H1 (cell line): ENCODE data around the gene IGF2BP3. TPM values are rescaled to one million over a fixed set of nuclear protein-coding genes. Genes with fewer than 3 reads are reported as not detected.

Source experiments
- ASH2L ChIP-seq: fragments of 200-600, 300-600 bp; sonication (generic); IDR thresholded peaks from one replicate; pipeline ENCODE4 v1.7.1; 2017; ENCODE audit warnings: low read length
- POLR2AphosphoS5 ChIP-seq: IDR thresholded peaks from 2 replicates; pipeline ENCODE4 v1.6.1; 2011; ENCODE audit warnings: low read depth, low read length
- RXRA ChIP-seq: IDR thresholded peaks from 2 replicates; pipeline ENCODE4 v1.6.1; 2011; ENCODE audit warnings: low read depth, mild to moderate bottlenecking, low read length, moderate library complexity; ENCODE audit not compliant: insufficient read depth
- SP4 ChIP-seq: IDR thresholded peaks from 2 replicates; pipeline ENCODE4 v1.6.1; 2012; ENCODE audit warnings: low read length, inconsistent platforms
- SRF ChIP-seq: IDR thresholded peaks from 2 replicates; pipeline ENCODE4 v1.6.1; 2011; ENCODE audit warnings: mild to moderate bottlenecking, low read depth, low read length, moderate library complexity
- ZNF274 ChIP-seq: IDR thresholded peaks from 2 replicates; pipeline ENCODE4 v1.7.0; 2012; ENCODE audit warnings: low read length, borderline replicate concordance; ENCODE audit errors: extremely low read depth
- polyA plus RNA-seq, 7 experiments: library from polyadenylated mRNA; depleted of rRNA in 3 of 7; stranded (reverse) in 5 of 7; unstranded in 2 of 7; fragments of >200 nt in 5 of 7; fragments of 200-250 nt in 2 of 7; gene quantifications; 1 replicate in 5 of 7; 2 replicates in 1 of 7; 4 replicates in 1 of 7; pipeline versions ENCODE4 v1.2.1 to v1.2.3, GENCODE V29; 2011 to 2013; ENCODE audit warnings: missing spikeins in 2 of 7, mixed read lengths in 2 of 7
- total RNA-seq: library from RNA; stranded (reverse); fragmentation: NEBNext Ultra II Directional; extraction: Animal tissue kit (Norgen Biotek cat#: 25700); gene quantifications from 2 replicates; pipeline ENCODE4 v1.2.1, GENCODE V29; 2021
- TF ChIP-seq, protein P1 (sequence below): fragments of 300-600 bp; sonication (generic); IDR thresholded peaks from 2 replicates; pipeline ENCODE4 v1.7.1; 2012; ENCODE audit warnings: low read length, moderate library complexity, mild to moderate bottlenecking, inconsistent platforms; ENCODE audit not compliant: insufficient replicate concordance

The IGF2BP3 gene
- total and polyA plus RNA-seq, 2 of the 8 experiments (the other 6 are each of a cell fraction or from before 2014, with no cell fraction given), result 66.3 to 193 TPM

DNA sequence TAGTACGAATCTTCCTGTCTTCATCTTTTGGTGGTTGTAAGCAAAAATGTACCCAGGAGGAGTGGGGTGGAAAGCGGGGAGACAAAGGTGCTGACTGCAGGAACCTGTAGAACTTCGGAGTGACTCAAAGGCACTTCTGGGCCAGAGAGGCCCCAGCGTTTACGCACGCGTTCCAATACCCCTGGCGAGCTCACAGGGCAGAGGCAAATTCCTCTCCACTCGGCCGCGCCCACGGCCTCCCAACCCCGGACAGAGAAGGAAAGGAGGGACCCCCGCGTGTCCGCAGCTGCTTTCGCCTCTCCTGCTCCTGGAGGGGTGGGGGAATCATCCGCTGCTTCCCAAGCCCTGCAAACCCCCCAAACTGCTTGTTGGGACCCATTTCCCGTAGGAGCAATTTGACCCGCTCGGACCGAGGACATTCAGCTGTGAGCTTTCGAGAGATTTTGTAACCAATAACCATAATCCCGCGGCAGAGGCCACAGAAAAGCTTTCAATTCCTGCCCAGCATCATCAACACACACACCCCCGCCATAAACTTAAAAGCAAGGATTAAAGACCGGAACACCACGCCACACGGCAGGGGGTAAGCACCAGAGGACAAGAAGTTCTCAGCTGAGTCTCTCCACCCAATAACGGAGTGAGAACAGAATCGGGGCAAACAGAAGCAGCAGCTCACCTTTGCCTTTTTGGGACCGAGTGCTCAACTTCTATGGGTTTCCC is 2.3 kb downstream of the IGF2BP3 start (continued):
- TF ChIP-seq SRF (no peak), RXRA (no peak), ZNF274 (no peak), SP4 (no peak), ASH2L (peak; percentile 16), POLR2AphosphoS5 (no peak; the same call in 1 of the 2 replicates)
- TF ChIP-seq, protein P1, sequence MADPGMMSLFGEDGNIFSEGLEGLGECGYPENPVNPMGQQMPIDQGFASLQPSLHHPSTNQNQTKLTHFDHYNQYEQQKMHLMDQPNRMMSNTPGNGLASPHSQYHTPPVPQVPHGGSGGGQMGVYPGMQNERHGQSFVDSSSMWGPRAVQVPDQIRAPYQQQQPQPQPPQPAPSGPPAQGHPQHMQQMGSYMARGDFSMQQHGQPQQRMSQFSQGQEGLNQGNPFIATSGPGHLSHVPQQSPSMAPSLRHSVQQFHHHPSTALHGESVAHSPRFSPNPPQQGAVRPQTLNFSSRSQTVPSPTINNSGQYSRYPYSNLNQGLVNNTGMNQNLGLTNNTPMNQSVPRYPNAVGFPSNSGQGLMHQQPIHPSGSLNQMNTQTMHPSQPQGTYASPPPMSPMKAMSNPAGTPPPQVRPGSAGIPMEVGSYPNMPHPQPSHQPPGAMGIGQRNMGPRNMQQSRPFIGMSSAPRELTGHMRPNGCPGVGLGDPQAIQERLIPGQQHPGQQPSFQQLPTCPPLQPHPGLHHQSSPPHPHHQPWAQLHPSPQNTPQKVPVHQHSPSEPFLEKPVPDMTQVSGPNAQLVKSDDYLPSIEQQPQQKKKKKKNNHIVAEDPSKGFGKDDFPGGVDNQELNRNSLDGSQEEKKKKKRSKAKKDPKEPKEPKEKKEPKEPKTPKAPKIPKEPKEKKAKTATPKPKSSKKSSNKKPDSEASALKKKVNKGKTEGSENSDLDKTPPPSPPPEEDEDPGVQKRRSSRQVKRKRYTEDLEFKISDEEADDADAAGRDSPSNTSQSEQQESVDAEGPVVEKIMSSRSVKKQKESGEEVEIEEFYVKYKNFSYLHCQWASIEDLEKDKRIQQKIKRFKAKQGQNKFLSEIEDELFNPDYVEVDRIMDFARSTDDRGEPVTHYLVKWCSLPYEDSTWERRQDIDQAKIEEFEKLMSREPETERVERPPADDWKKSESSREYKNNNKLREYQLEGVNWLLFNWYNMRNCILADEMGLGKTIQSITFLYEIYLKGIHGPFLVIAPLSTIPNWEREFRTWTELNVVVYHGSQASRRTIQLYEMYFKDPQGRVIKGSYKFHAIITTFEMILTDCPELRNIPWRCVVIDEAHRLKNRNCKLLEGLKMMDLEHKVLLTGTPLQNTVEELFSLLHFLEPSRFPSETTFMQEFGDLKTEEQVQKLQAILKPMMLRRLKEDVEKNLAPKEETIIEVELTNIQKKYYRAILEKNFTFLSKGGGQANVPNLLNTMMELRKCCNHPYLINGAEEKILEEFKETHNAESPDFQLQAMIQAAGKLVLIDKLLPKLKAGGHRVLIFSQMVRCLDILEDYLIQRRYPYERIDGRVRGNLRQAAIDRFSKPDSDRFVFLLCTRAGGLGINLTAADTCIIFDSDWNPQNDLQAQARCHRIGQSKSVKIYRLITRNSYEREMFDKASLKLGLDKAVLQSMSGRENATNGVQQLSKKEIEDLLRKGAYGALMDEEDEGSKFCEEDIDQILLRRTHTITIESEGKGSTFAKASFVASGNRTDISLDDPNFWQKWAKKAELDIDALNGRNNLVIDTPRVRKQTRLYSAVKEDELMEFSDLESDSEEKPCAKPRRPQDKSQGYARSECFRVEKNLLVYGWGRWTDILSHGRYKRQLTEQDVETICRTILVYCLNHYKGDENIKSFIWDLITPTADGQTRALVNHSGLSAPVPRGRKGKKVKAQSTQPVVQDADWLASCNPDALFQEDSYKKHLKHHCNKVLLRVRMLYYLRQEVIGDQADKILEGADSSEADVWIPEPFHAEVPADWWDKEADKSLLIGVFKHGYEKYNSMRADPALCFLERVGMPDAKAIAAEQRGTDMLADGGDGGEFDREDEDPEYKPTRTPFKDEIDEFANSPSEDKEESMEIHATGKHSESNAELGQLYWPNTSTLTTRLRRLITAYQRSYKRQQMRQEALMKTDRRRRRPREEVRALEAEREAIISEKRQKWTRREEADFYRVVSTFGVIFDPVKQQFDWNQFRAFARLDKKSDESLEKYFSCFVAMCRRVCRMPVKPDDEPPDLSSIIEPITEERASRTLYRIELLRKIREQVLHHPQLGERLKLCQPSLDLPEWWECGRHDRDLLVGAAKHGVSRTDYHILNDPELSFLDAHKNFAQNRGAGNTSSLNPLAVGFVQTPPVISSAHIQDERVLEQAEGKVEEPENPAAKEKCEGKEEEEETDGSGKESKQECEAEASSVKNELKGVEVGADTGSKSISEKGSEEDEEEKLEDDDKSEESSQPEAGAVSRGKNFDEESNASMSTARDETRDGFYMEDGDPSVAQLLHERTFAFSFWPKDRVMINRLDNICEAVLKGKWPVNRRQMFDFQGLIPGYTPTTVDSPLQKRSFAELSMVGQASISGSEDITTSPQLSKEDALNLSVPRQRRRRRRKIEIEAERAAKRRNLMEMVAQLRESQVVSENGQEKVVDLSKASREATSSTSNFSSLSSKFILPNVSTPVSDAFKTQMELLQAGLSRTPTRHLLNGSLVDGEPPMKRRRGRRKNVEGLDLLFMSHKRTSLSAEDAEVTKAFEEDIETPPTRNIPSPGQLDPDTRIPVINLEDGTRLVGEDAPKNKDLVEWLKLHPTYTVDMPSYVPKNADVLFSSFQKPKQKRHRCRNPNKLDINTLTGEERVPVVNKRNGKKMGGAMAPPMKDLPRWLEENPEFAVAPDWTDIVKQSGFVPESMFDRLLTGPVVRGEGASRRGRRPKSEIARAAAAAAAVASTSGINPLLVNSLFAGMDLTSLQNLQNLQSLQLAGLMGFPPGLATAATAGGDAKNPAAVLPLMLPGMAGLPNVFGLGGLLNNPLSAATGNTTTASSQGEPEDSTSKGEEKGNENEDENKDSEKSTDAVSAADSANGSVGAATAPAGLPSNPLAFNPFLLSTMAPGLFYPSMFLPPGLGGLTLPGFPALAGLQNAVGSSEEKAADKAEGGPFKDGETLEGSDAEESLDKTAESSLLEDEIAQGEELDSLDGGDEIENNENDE, result no peak
- TF ChIP-seq, all 59 proteins: peak for 11
